ENCODE results near the gene CEP164.

DNA sequence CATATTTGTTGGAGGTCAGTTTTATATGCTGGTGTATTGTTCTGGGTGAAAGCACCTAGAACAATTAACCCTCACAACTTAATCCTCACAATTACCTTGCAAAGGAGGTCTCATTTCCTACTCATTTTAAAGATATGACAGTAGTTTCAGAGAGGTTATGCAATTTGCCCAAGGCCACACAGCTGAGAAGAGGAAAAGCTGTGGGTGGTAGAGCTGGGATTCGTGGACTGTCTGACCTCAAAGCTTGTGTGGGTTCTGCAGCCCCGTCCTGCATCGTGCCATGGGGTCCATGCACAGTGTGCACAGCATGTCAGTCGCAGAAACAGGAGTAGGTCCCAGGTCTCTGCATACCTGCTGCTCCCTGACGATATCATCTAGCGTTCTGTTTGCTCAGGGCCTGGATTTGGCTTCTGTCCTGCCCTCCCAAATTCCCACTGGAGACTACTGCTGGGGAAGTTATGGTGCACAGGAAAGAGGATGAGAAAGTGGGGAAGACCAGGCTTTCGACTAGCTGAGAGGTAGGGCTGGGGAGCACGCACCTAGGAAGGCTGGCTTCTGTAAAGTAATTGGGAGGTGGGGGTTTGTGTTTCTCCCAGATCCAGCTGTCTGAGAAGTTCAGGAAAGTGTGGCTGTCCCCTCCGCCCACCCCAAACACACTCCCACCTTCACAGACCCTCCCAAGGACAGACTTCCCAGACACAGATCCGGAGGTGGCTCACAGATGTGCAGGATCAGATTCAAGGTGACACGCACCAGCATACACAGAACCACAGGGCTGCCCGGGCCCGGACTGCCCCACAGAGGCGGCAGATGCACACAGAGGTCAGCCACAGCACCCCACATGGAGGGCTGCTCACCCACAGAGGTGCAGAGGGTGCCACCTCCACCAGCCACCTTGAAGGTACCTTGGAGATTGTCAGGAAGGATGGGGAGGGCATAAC lies 13.6 kb upstream of the CEP164 start:
- no peak for TF ChIP-seq POLR2AphosphoS5 (IDR thresholded peaks at IDR 0.05; ENCODE audit: low read depth, low read length)
- no peak for TF ChIP-seq POLR2A (IDR thresholded peaks at IDR 0.05; ENCODE audit: low read depth, low read length)
- no peak for TF ChIP-seq TAF1 (IDR thresholded peaks at IDR 0.05; ENCODE audit: low read depth, low read length)
- no peak for TF ChIP-seq POU2F2 (IDR thresholded peaks at IDR 0.05; ENCODE audit: low read depth, low read length)
- no peak for TF ChIP-seq SPI1 (IDR thresholded peaks at IDR 0.05; ENCODE audit: low read depth, low read length)
- no peak for TF ChIP-seq PAX5 (IDR thresholded peaks at IDR 0.05; ENCODE audit: insufficient read depth, low read length, severe bottlenecking)

All from GM12891 (cell line).